Left forelimb (tissue), 1 donor: ENCODE measurements around the gene UCN3.

Source experiments
- DNase-seq: peaks from one replicate; pipeline ENCODE4 v3.0.0-alpha.2; 2018; ENCODE audit warnings: low spot score

UCN3 gene, protein sequence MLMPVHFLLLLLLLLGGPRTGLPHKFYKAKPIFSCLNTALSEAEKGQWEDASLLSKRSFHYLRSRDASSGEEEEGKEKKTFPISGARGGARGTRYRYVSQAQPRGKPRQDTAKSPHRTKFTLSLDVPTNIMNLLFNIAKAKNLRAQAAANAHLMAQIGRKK

DNA sequence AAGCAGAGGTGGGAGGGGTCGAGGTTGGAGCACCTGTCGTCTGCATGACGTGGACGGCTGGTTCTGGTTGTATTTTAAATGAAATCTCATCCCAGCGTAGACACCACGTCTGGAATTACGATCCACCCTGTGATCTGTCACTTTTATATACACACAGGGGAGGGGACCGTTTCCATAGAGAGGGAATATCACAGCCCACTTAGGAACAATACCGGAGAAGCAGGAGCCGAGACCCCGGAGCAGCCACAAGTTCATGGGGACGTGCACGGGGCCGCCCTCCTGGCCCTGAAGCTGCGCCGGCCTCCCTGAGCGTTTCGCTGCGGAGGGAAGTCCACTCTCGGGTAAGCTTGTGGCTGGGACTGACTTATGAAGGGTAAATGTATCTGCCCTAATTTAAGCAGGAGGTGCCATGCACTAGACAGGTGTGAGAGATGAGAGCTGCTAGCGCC lies at the start of gene UCN3:
Gene UCN3 (plus strand): TSS at position 77 of the 449 bp plus-strand sequence. CDS start 8,755 bp downstream, outside the sequence.
- no peak for DNase-seq

DNA sequence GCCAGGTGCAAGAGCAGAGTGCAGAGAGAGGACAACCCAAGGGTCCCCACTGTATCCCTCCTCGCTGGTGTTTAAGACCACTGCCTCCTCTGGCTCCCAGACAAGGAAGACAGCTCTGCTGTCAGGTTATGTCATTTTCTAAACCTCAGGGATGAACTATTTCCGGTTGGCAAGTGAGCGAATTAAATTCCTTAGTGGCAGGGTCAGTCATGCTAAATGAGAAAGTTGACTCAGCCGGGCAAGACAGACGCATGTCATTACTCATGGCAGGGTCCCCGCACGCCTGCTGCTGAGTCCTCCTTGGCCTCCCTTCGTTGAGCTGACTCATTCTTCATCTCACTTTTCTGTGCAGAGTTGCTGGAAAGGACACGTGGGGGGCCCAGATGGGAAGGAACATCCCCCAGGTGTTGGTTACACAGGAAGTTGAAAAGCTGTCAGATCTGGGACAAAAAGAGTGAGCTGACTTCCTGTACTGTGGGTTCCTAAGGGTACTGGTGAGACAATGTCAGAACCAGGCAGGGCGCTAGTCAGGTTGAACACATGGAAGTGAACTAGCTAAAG lies 47.1 kb upstream of the UCN3 start:
- no peak for DNase-seq

DNA sequence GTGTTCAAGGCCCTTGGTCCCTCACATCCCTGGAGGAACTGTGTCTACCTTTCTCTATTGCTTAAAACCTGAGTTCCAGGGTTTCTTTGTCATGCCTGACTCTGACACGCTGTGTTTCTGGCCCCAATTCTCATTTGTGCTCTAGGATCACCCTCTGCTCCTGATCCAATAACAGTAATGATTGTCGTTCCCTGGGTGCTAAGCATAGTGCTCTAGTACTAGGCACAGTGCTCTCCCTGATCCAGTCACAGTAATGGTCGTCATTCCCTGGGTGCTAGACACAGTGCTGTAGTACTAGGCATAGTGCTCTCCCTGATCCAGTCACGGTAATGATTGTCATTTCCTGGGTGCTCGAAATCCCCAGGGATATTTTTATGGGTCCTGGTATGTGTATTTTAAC lies 46.6 kb upstream of the UCN3 start:
- no peak for DNase-seq

DNA sequence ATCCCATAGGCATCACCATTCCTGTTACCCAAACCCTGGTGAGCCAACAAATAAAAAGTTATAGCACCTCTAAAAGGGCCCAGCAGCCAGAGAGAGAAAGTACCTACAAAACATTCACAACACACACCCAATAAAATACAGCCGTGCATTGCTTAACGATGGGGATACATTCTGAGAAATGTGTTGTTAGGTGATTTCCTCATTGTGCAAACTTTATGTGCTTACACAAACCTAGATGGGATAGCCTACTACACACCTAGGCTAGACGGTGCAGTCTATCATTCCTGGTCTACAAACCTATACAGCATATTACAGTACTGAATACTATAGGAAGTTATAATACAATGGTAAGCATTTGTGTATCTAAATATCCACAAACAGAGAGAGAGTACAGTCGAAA lies 44.9 kb upstream of the UCN3 start:
- no peak for DNase-seq

DNA sequence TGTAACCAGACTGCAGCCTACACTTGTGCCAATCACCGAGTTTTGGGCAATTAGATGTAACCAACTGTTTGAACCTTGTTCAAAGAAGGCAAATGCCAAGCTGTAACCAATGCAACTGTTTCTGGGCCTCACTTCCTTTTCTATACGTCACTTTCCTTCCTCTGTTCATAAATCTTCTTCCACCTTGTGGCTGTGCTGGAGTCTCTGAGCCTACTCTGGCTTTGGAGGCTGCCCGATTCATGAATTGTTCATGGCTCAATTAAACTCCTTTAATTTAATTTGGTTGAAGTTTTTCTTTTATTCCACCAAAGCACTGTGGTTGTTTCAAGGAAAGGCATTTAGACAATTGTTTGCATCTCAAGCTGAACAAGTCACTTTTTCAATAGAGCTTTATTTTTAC lies 43.5 kb upstream of the UCN3 start:
- DNase-seq, result no peak

DNA sequence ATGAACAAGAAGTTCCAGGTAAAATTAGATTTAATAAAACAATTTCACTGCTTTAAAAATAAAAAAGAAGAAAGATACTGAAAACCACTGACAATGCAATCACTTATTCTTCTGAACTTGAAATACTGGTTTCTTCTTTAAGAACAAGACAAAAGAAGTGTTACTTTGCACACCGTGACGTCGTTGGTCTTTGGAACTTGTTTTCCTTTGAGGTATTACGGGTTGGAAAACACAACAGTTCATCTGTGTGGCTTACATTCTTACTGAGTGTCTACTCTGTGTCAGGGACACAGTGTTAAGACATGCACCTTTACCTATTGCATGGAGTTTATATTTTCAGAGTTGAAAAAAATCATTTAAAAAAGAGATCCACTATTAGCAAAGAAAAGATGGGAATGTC lies 41.3 kb upstream of the UCN3 start:
- DNase-seq, result no peak

DNA sequence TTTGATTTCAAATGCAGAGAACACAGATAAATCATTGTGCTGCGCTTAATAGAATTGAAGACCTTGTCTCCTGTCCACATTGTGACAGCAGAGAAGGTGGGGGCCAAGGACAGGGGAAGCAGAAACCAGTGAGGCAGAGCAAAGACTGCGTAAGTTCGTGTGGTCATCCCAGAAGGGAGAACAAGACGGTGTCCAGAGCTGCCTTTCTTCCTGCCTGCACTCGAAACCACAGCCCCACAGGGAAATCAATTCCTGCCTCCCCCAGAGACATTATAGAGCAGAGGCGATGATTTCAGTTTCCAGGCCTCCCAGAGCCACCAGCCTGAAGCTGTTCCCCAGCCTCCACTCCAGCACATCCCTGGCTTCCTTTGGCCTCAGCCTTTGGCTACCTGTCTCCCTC lies 39.7 kb upstream of the UCN3 start:
- no peak for DNase-seq

DNA sequence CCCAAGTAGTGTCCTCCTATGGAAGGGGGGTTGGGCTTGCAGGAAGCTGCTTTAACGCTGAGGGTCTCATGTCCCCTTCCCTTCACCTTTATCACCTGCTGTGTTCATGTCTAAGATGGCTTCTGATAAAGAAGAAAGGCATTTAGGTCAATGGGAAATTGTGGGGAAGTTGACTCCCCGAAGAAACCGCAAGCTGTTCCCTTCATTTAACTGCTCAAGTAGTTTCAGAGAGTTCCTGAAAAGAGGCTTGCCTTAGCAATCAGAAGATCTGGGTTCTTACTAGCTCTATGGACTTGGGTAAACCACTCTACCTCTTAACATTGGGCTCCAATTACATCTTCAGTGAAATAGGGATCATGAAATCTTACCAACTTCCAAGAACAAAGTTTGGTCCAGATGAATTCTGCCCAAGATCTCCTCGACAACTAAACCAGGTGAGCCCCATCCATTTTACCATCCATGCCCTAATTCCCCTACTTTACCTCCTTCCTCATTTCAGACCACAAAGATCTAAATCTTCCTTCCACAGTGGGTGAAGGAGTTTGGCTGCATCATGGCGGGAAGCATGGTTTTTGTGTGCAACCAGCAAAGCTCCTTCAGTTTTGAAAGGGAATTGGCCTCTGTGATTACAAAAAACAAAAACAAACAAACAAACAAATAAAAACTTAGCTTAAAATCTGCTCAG lies 30.4 kb upstream of the UCN3 start:
- no peak for DNase-seq

DNA sequence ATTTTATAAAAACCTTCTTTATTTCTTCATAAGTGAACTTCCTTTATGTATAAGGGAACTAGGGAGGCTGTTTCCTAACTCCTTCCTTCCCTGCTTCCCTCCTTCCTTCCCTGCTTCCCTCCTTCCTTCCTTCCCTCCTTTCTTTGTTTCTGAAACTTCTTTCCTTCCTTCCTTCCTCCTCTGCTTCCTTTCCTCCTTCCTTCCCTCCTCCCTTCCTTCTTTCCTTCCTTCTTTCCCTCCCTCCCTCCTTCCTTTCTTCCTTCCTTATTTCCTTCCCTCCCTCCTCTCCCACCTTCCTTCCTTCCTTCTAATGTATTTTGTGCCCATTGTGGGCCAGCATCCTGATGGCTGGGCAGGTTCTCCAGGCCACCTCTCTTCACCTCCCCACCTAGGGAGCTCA lies 26.8 kb upstream of the UCN3 start:
- no peak for DNase-seq

DNA sequence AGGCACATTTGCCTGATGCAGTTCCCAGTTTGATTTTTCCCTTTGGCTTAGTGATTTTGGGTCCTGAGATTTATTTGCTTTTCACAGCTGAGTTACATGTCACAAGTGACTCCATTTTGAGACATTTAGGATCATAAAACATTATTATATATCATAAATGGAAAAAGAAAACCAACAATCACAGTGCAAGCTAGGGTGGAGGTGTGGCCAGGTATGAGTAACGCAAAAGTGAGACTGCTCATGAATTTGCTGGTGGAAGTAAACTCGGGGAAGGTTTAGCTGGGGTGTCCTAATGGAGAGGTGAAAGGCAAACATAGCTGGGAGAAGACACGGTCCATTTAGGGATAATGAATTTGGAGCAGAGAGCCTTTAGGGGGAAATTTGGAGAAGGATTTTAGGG lies 21.7 kb upstream of the UCN3 start:
- no peak for DNase-seq

DNA sequence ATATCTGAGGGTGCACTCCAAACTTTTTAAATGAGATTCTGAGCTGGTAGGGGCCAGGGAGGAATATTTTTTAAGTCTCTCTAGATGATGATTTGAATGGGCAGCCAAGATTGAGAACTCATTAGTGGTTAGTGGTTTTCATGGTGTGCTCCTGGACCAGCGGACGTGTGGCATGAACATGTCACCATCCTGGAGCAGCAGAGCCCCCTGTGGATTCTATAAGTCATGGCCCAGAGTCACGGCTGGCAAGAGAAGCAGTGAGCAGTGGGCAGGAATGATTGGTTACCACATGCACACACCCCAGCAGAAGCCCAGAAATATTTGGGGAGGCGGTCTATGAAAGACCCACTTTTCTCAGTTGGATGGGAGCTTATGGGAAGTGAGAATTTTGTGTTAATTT lies 21.2 kb upstream of the UCN3 start:
- DNase-seq, result no peak

DNA sequence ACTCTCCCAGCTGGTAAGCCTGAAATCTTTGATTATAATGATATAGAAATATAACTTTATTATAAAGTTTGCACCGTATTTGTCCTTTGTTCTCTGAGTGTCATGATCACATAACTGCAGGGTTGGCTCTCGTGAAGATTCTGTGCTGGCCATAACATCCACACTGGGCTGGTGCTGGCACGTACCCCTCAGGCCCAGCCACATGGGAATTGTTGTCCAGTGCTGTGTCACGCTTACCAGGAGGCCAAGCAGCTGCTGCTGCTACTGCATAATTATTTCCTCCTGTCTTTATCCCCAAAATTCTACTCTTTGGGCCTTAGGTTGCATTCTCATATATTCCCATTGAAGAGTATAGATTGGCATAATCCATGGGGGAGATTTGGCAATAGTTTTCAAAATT lies 20.8 kb upstream of the UCN3 start:
- no peak for DNase-seq

DNA sequence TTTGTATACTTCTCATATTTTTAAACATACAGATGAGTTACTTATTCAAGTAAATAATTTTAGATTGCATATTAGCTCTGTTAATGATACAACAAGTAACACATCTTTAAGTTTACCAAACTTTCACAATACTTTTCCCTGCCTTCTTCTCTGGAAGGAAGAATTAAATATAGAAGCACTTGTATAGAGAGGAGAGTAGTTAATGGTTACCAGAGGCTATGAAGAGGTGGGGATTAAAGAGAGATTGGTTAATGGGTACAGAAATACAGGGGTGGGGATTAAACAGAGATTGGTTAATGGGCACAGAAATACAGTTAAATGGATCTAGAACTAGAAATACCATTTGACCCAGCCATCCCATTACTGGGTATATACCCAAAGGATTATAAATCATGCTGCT lies 20.0 kb upstream of the UCN3 start:
- DNase-seq, result no peak

DNA sequence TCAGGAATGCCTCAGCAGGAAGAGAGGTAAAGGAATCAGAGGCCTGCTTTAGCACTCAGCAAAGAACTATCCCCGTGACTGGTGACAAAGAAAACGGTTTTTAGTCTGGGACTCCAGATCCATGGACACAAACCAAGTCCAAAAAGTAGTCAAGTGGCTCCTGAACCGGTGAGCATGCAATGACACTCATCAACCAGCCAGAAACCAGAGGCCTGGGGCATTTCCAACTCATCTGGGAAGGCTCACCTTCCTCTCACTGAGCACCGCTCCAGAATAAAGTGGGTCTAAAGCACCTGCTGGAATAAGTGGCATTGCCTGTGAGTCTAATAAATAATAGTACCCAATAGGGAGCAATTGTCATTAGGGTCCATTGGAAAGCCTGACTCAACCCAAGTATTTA lies 17.9 kb upstream of the UCN3 start:
- DNase-seq, result no peak

DNA sequence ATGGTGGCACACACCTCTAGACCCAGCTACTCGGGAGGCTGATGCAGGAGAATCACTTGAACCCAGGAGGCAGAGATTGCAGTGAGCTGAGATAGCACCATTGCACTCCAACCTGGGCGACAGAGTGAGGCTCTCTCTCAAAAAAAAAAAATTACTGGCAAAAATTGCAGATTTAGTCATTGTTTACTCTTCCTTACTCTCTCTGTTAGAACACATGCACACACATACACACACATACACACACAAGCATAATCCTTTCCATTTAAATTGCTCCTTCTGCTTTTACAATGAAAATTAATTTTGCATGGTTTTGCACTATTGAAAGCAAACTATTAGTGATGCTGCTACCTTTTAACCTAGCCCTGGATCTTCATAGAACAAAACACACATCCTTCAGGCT lies 15.4 kb upstream of the UCN3 start:
- DNase-seq, result no peak

DNA sequence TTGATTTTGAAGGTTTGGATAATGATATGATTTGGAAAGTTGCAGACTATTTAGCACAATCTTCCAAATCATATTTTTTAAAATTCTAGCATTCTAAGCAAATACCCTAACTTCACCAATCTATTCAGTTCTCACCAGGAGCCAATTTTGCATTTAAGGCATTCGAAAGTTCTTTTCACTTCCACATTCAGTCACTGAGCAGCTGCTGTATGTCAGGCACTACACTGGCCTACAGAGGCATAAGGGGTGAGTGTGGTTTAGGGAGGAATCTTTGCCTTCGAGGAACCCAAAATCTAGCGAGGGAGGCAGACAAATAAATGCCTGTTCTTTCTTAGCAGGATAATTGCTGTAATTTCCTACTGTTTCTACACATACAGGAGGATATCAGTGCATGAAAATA lies 10.7 kb upstream of the UCN3 start:
- DNase-seq, result no peak

DNA sequence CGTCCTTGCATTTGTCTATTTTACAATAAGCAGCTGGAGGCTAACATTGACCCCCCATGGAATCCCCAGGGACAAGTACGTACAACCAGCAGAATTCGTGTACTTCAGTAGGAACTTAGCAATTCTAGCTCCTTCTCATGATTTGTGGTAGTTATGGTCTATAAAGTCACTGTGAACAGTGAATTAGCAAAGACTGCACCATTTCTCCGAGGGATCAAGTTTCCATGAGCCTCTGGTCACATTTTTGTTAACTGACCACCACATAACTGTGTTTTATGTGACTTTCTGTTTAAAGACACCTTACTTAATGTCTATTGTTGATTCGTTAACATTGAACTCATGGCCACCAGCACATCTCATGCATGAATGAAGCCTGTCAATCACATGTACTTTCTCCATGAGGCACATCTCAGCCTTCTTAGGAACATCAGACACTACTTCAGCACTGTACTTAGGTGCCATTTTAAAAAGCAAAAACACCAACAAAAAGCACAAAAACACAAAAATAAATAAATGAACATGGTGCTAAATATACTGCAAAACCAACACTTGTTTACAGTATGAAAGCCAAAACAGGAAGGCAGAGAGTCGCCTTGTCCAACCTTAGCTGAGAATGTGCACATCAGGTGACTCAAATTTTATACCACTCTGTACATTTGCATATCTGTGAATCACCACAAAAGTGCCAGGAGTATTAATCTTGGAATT lies 9.0 kb upstream of the UCN3 start:
- no peak for DNase-seq

DNA sequence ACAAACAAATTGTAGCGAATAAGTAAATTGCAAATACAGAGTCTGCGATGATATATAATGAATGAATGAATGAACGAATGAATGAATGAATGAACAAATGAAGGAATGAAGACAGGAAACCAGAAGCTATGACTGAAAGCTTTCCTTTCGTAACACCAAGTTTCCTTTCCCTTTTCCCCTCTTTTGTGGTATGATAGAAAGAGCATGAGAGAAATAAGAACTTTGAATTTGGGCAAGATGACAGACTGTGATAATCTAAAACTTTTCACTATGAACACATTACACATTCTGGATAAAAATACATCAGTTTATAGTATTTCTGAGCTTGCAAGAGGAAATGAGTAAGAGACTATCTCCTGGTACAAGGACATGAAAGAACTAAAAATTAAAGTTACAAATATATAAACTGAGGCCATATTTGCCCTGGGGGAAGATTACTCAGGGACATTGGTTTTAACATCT lies 8.4 kb upstream of the UCN3 start:
- no peak for DNase-seq

DNA sequence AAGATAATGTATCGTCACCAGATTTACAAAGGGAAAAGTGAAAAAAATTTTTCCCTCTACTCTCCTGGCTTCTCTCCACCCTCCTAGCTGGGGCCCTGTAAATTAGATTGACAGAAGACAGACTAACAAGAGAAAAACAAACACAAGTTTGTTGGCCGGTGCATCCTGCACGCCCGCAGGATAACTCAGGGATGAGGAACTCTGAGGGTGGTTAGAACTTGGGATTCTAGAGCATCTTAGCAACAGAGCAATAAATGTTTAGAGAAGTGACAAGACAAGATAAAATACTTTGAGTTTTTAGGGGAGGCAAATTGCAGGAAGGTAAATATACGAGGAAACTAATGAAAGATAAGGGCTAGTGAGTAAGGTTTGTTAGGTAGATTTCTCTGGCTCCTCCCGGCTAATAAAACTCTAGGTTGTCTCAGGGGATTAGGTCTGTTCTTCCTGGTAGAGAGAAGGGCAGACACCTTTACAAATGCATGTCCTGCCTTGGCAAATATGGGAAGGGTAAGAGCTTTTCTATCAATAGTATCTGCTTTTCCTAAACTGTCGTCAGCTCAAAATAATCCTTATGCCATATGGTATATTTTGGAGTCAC lies 4.3 kb upstream of the UCN3 start:
- DNase-seq, result no peak

DNA sequence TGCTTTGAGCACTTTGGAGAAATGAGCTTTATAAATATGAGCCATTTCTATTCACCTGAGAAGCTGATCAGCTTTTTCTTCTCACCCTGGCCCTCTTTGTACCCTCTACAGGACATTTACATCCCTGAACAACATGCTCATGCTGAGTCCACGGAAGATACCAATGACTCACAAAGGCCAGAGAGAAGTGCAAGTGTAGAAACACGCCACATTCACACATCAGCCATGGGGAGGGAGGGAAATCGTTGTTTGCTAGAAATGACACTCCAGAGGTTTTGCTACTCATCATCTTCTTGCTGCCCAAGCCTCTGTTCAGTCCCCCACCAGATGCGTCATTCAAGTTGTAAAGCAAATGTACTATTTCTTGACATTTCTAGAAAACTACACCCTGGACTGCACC lies 2.8 kb upstream of the UCN3 start:
- no peak for DNase-seq

DNA sequence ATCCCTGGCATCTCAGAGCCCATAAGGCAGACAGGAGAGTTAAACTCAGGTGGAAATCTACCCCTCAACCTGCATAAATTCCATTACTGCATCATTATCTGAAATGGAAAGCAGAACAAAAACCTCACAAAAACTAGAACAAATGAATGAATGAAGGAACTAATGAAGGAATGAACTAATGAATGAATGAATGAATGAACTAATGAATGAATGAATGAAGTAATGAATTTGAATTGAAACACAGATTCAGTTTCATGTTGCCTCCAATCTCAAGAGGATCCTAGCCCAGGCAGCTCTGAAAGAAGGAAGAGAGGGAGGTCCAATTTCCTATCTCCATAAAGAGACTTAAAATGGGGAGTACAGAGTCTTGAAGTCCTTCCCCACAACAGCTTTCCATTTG lies 1.9 kb upstream of the UCN3 start:
- no peak for DNase-seq

DNA sequence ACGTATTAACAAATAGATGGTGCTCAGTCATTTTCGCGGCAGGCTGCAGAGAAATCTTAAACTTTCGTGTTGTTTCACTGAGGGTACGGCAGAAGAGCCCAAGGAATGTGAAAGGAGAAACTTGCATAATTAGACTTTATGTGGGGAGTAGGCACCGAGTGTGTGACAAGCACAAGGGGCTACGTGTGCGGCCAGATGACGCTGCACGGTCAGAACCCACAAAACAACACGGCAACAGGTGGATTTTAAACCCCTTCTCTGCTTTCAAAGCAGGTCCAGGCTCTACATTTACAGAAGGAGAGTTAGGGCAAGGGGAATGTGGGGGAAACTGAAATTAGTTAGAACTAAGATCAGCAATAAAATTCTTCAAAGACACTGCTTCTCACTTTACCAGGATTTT lies 392 bp upstream of the UCN3 start:
- no peak for DNase-seq

DNA sequence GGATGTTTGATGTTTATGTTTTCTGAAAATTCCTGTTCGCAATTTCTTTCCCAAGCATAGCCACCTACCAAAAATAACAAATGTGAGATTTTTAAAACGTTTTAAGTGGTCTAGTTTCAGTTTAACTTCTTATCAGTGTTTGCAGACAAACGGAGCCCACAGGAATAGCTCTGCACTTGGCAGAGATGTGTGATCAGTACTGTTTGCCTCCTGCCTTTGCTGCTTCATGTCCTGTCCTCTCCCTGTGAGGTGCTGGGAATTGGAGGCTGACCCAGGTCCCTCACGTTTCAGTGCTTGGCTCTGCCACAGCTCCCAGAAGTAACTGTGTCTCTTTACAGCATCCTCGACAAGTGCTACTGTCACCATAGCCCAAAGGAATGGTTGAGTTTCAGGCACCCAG lies 1.2 kb downstream of the UCN3 start:
- DNase-seq, result no peak
